Right cardiac atrium (tissue), 5 donors: ENCODE measurements around the gene SPINK9. TPM values are rescaled to one million over a fixed set of nuclear protein-coding genes. Genes with fewer than 3 reads are reported as not detected.

ENCODE experiments used
- ATAC-seq, 2 donors: fragments of 200-7000 bp; cut with Tn5 transposase; one replicate each; pipeline versions ENCODE4 v1.8.0 to v1.9.1; 2020; ENCODE audit warnings: moderate library complexity in 2 of 2, mild to moderate bottlenecking in 1 of 2
- DNase-seq, 3 donors: peaks; one replicate each; pipeline ENCODE4 v3.0.0-alpha.2; 2020
- H3K27ac ChIP-seq: one replicate; pipeline ENCODE4 v1.5.1; 2013; ENCODE audit warnings: mild to moderate bottlenecking, low read length, control low read depth, moderate library complexity
- H3K27me3 ChIP-seq: one replicate; pipeline ENCODE4 v1.6.1; 2013; ENCODE audit not compliant: control insufficient read depth, insufficient read depth
- H3K4me1 ChIP-seq: one replicate; pipeline ENCODE4 v1.6.1; 2013; ENCODE audit warnings: low read length; ENCODE audit not compliant: control insufficient read depth, insufficient read depth
- H3K4me3 ChIP-seq: one replicate; pipeline ENCODE4 v1.5.1; 2013; ENCODE audit warnings: low read length, control low read depth
- H3K9me3 ChIP-seq: one replicate; pipeline ENCODE4 v1.6.1; 2013; ENCODE audit warnings: low read length; ENCODE audit not compliant: control insufficient read depth
- WGBS: extraction: QIAGEN DNeasy Blood & Tissue Kit; methylation state at CpG from one replicate; pipeline ENCODE4 v1.1.7; 2013; 5-methylcytosine and 5-hydroxymethylcytosine counted together
- intact Hi-C, 4 donors: fragments of 100-400 bp; cut with DNase I; formaldehyde crosslinking; loops; one replicate each; pipeline versions ENCODE4 v1.11.0 to v1.14.0; 2022 to 2023
- polyA plus RNA-seq: library from polyadenylated mRNA; stranded (reverse); fragments of 200-250 nt; gene quantifications from one replicate; pipeline ENCODE4 v1.2.3, GENCODE V29; 2013
- total RNA-seq, 4 donors: library from RNA; stranded (reverse); fragmentation: NEBNext Ultra II Directional; extraction: Animal tissue kit (Norgen Biotek cat#: 25700); gene quantifications; one replicate each; pipeline ENCODE4 v1.2.1, GENCODE V29; 2021
- donor health status: healthy with polysubstance abuse.
- donor health status: DM: no; HTN: yes; CAD: no.
- donor health status: DM: no; HTN: no; CAD: no.
- donor health status: DM: no; HTN: yes; CAD: no; lungs with severe emphysema.
- donor health status: DM: yes; HTN: yes; CAD: no.

Gene SPINK9
- total and polyA plus RNA-seq, 5 donors = 0.61 to 1.2 (median 0.73) TPM; not detected in 1

DNA sequence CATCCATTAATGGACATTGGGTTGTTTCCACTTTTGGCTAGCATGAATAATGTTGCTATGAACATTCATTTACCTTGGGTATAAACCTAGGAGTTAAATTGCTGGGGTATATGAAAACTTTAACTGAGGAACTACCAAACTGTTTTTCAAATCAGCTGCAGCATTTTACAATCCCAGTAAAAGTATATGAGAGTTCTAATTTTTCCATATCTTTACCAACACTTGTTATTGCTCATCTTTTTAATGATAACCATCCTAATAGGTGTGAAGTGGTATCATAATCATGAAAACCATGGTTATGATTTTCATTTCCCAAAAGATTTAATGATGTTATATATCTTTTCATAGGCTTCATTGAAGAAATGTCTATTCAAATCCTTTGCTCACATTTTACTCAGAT, 32.9 kb downstream of the SPINK9 start:
- Histone ChIP-seq H3K27me3 (no peaks in the 10 kb centered on the region), H3K9me3 (no peaks in the 10 kb centered on the region), H3K4me3 (no peak overlapping the region), H3K4me1 (no peaks in the 10 kb centered on the region), H3K27ac (no peak overlapping the region)
- ATAC-seq (no peak), DNase-seq (no peak)
- intact Hi-C loops = no loop called here

DNA sequence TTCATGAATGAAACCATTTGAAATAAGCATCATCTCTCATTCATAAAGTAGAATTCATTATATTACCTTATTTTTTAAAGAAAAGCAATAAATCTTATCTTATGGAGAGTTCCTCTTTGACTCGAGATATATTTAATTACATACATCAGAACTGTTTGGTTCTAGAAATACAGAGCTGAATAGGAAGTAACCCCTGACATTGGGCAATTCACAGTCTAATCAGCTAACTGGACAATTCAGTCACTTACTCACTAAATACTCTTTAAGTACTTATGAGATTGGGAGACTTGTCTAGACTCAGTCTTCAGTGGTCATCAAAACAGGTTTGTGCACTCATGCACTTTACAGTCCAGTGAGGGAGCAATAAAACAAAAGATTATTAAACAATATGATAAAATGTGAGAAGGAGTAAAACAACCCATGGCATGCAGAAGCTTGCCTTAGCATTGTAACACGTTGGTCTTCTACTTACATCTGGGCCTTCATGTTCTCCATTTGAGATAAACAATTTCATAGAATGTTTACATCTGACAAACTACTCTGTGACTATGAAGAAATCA, 36.9 kb downstream of the SPINK9 start:
- ATAC-seq (no peak), DNase-seq (no peak)
- no peaks in the 10 kb centered on the region for H3K4me1 ChIP-seq
- H3K27ac ChIP-seq = no peak overlapping the region
- H3K27me3 ChIP-seq = no peaks in the 10 kb centered on the region
- no peaks in the 10 kb centered on the region for H3K9me3 ChIP-seq
- intact Hi-C loops = loop anchor here in 2 of 4 donors (10.0 kb wide), 1 partner anchor 197 kb away; no protein-coding TSS in a partner anchor
- WGBS = 71% methylated on average over 2 of the region's 2 CpGs
- no peak overlapping the region for H3K4me3 ChIP-seq

DNA sequence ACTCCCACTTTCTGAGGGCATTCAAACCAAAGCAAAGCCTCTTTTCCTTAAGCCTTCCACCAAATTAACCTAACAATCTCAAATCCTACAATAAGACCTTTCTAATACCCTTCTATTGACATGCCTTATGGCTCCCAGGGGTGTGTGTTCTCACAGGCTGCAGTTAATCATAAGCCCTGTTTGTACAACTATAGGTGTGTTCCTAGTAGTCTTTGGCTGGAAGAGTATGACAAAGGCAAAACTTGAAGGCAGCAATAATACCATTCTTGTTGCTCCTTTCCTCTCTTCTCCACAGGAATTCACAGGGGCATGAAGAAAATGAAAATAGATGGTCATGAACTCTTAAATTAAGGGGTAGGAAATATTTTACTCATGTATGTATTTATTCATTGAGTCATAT, 37.5 kb downstream of the SPINK9 start:
- Histone ChIP-seq H3K9me3 (no peaks in the 10 kb centered on the region), H3K4me1 (no peaks in the 10 kb centered on the region), H3K27me3 (no peaks in the 10 kb centered on the region), H3K4me3 (no peak overlapping the region), H3K27ac (no peak overlapping the region)
- no peak for DNase-seq
- intact Hi-C loops = loop anchor here in 2 of 4 donors (10.0 kb wide), 1 partner anchor 198 kb away; no protein-coding TSS in a partner anchor
- no peak for ATAC-seq

DNA sequence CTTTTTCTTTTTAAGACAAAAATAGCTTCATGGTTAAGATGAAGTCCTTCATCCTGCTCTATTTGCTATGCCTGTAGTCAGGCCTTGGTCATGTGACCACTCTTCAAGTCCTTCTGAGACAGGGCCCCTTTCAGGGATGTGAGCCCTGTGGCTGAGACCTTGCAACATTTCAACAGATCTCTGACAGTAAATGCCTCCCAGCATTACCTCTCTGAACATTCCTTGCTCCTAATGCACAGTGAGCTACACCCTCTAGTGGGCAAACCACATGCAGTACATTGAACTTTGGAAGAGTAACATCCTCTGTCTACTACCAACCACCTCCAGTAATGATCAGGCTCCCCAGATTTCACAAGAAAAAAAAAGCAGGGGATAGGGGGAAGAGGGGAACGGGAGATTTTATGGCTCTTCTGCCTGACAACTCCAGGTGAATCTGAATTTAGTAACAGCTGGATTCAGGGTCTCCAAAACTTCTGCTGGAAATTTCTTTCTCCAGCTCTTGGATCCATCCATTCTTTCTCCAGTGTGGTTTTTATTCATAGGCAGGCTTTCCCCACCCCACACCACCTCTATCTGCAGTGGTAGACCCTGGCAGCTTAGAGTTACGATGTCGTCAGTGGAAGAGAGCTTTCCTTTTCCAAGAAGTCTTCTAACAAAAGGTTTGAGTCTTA, 39.5 kb downstream of the SPINK9 start:
- WGBS = 76% methylated on average over 3 of the region's 3 CpGs
- intact Hi-C loops = loop anchor here in 2 of 4 donors (10.0 kb wide), 1 partner anchor 200 kb away; no protein-coding TSS in a partner anchor
- no peak overlapping the region for H3K4me3 ChIP-seq
- ATAC-seq (peak; percentile 75 to 87), DNase-seq (peak in 1 of 3 donors; percentile 21)
- H3K4me1 ChIP-seq = no peaks in the 10 kb centered on the region
- H3K27me3 ChIP-seq = no peaks in the 10 kb centered on the region
- no peaks in the 10 kb centered on the region for H3K9me3 ChIP-seq
- no peak overlapping the region for H3K27ac ChIP-seq

DNA sequence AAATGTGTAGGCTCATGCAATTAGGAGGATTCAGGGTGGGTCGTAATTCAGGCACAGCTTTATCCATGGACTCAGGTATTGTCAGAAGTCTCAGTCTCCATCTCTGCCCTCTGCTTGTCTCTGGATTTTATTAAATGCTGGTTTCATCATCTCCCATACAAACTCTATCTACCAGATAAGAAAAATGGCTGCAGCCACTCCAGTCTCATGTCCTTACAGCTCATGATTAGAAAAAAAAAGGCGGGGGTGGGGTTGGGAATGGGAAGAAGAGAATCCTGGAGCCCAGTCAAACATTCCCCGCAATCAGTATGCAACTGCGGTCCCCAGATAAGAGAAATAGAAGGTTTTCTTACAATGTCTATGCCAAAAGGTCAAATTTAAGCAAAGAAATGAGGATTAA, 40.8 kb downstream of the SPINK9 start:
- intact Hi-C loops = loop anchor here in 2 of 4 donors (10.0 kb wide), 1 partner anchor 201 kb away; no protein-coding TSS in a partner anchor
- H3K9me3 ChIP-seq = no peaks in the 10 kb centered on the region
- no peak overlapping the region for H3K4me3 ChIP-seq
- no peaks in the 10 kb centered on the region for H3K27me3 ChIP-seq
- H3K4me1 ChIP-seq = no peaks in the 10 kb centered on the region
- DNase-seq = no peak
- ATAC-seq = peak; percentile 9 to 47
- no peak overlapping the region for H3K27ac ChIP-seq
- 42% methylated on average over 4 of the region's 4 CpGs for WGBS

DNA sequence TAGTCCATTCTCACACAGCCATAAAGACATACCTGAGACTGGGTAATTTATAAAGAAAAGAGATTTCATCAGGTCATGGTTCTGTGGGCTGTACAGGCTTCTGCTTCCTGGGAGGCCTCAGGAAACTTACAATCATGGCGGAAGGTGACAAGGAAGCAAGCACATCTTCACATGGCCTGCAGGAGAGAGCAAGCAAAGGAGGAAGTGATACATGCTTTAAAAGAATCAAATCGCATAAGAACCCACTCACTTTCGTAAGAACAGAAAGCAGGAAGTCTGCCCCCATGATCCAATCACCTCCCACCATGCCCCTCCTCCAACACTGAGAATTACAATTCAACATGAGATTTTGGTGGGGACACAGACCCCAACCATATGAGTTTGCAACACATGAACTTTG, 43.3 kb downstream of the SPINK9 start:
- intact Hi-C loops = loop anchor here in 2 of 4 donors (10.0 kb wide), 1 partner anchor 204 kb away; no protein-coding TSS in a partner anchor
- no peak for ATAC-seq
- no peaks in the 10 kb centered on the region for H3K9me3 ChIP-seq
- H3K27me3 ChIP-seq = no peaks in the 10 kb centered on the region
- no peak overlapping the region for H3K4me3 ChIP-seq
- peaks cover 1% of the 10 kb centered on the region for H3K4me1 ChIP-seq
- 87% methylated on average over 3 of the region's 3 CpGs for WGBS
- no peak overlapping the region for H3K27ac ChIP-seq
- DNase-seq = no peak

DNA sequence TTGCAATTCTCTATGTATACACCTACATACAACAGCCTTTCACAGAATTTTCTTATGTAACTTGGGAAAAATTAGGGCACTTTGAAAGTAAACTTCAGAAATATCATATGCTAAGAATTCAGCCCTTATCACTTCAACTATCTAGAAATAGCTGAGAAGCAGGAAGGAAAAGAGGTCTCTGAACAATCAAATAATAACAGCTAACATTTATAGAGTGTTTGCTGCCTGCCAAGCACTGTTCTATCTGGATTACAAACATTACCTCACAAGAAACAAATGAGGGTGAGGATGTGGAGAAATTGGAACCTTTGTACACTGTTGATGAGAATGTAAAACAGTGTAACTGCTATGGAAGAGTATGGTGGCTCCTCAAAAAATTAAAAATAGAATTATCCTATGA, 44.0 kb downstream of the SPINK9 start:
- ATAC-seq = no peak
- no peaks in the 10 kb centered on the region for H3K9me3 ChIP-seq
- H3K4me3 ChIP-seq = no peak overlapping the region
- no peak overlapping the region for H3K27ac ChIP-seq
- no peaks in the 10 kb centered on the region for H3K27me3 ChIP-seq
- intact Hi-C loops = loop anchor here in 2 of 4 donors (10.0 kb wide), 1 partner anchor 205 kb away; no protein-coding TSS in a partner anchor
- H3K4me1 ChIP-seq = peaks cover 1% of the 10 kb centered on the region
- DNase-seq = no peak

DNA sequence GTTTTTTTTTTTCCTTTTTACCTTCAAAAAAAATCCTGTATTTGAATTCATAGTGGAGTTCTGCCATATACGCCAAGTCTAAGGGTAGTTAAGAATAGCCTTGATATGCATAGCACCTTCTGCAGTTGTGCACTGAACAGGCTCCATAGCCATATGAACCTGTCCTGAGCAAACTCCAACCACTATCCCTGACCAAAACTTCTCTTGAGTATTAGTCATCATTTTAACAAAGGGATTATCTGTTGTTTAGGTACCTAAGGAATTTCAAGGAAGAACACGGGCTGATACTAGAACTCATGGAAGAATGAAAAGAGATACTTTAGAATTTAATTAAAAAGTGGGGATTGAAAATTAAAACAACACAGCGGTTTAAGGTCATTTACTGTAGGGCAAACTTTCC, 46.5 kb downstream of the SPINK9 start:
- WGBS = 87% methylated on average over 3 of the region's 3 CpGs
- peaks cover 3% of the 10 kb centered on the region for H3K4me1 ChIP-seq

DNA sequence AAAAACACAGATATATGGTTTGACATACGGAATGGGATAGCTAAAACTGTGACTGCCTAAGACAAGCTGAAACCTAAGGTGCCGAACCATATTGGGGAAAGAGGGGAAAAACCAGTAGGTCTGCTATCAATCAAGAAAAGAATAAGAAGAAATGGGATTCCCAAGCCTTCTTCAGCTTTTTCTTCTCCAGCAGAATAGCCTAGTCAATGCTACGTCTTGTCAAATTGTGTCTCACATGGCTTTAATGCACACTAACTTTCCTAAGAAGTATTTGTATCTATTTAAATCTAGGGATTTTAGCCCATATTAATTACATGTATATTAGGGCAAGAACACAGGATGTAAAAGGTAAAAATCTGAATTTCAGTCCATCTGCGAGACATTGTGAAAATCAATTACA, 47.6 kb downstream of the SPINK9 start:
- H3K4me3 ChIP-seq = peak overlapping the region; percentile 98
- no peaks in the 10 kb centered on the region for H3K27me3 ChIP-seq
- WGBS = 34% methylated on average over 4 of the region's 4 CpGs
- intact Hi-C loops = no loop called here
- ATAC-seq (no peak), DNase-seq (no peak)
- no peak overlapping the region for H3K27ac ChIP-seq
- H3K9me3 ChIP-seq = no peaks in the 10 kb centered on the region
- H3K4me1 ChIP-seq = peaks cover 3% of the 10 kb centered on the region

More for the DNA sequence above, 46.5 kb downstream of the SPINK9 start:
- no peak overlapping the region for H3K4me3 ChIP-seq
- no peak overlapping the region for H3K27ac ChIP-seq
- H3K9me3 ChIP-seq = no peaks in the 10 kb centered on the region
- intact Hi-C loops = no loop called here
- ATAC-seq = no peak
- DNase-seq = no peak
- no peaks in the 10 kb centered on the region for H3K27me3 ChIP-seq

DNA sequence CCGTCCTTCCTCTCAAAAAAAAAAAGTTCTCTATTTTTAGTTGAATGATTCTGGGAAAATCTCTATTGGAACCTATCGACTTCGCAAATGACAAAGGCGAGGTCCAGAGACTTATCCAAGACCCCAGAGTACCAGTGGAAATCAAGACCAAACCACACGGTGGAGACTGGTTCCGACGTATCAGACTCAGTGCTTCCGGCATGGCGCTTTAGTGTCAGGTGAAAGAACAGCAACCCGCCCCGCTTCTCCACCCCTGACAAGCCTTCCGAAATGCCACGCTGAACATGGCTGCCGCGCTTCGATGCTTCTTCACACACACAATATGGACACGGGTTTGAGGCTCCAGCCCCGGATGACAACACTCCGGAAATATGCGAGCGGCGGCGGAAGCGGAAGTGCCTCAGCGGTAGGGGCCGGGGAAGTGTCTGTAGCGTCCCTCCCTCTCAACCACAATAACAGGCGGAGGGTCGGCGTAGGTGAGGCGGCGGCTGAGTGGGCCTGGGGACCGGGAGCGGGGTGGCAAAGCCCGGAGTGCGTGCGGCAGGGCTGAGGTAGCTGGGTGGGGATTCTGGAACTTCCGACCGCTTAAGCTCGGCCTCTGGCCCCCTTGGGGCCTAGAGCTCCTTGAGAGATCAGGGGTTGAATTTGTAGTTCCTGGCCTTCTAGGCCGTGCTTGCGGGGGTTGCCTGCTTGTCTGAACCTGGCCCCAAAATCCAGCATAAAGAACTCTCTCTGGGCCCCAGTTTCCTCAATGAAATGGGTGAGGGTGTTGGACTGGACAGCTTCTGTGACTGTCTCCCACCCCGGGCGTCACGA, 48.4 kb downstream of the SPINK9 start, which contains the start of gene FBXO38:
Gene FBXO38 (plus strand): TSS at position 395 of the 816 bp plus-strand sequence. CDS start 10,819 bp downstream, outside the sequence.
- Histone ChIP-seq H3K9me3 (no peaks in the 10 kb centered on the region), H3K4me3 (peak within 1 kb of the TSS; percentile 98), H3K27ac (peak within 1 kb of the TSS; percentile 91), H3K27me3 (no peaks in the 10 kb centered on the region), H3K4me1 (peaks cover 3% of the 10 kb centered on the region)
- DNase-seq (peak; percentile 96 to 99 (median 98)), ATAC-seq (peak; percentile 99)
- WGBS = under 1% methylated on average over 45 of the region's 45 CpGs
- intact Hi-C loops = no loop called here

DNA sequence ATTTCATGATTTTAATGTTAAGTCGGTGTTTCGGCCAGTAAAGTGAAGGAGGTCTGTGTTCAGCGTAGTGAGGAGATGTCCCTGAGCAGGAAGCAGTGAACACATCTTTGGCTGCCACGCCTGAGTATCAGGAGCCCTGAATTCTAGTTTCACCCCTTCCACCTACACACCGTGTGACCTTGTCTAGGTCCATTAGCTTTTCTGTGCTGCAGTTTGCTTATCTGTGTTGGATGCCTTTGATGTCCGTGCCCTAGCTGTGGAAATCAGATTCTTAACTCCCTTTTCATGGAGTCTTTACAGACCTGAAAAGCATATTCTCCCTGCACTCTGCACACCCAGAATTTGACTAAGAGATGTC, 49.0 kb downstream of the SPINK9 start:
- H3K4me3 ChIP-seq = peak overlapping the region; percentile 98
- H3K4me1 ChIP-seq = peaks cover 3% of the 10 kb centered on the region
- DNase-seq = no peak
- 1% methylated on average over 6 of the region's 6 CpGs for WGBS
- peak overlapping the region; percentile 91 for H3K27ac ChIP-seq
- intact Hi-C loops = no loop called here
- ATAC-seq = peak in 1 of 2 donors; percentile 34
- H3K27me3 ChIP-seq = no peaks in the 10 kb centered on the region
- no peaks in the 10 kb centered on the region for H3K9me3 ChIP-seq
